HUES64 (cell line): ENCODE results near the gene PACRG.

ENCODE experiments used
- H3K27ac ChIP-seq: 2 replicates; pipeline ENCODE4 v1.7.0; 2013; ENCODE audit warnings: low read depth, low read length, inconsistent platforms
- H3K27me3 ChIP-seq: 2 replicates; pipeline ENCODE4 v1.6.1; 2013; ENCODE audit warnings: mild to moderate bottlenecking, low read length; ENCODE audit not compliant: insufficient read depth
- H3K36me3 ChIP-seq: 2 replicates; pipeline ENCODE4 v1.6.1; 2013; ENCODE audit warnings: mild to moderate bottlenecking, low read length; ENCODE audit not compliant: insufficient read depth
- H3K4me1 ChIP-seq: 2 replicates; pipeline ENCODE4 v1.6.1; 2013; ENCODE audit warnings: mild to moderate bottlenecking, low read length, moderate library complexity; ENCODE audit not compliant: insufficient read depth
- H3K4me3 ChIP-seq: 2 replicates; pipeline ENCODE4 v1.5.1; 2013; ENCODE audit warnings: mild to moderate bottlenecking, low read length, moderate library complexity
- H3K9ac ChIP-seq: 2 replicates; pipeline ENCODE4 v1.6.1; 2013; ENCODE audit warnings: mild to moderate bottlenecking, low read depth, low read length
- H3K9me3 ChIP-seq: 2 replicates; pipeline ENCODE4 v1.6.1; 2013; ENCODE audit warnings: low read depth, low read length; ENCODE audit not compliant: insufficient read depth
- WGBS: fragments of 150-250, 120-280 bp; methylation state at CpG from one replicate; pipeline ENCODE4 v1.1.7; 2013; ENCODE audit warnings: missing lambda C conversion rate; 5-methylcytosine and 5-hydroxymethylcytosine counted together

The PACRG gene

DNA sequence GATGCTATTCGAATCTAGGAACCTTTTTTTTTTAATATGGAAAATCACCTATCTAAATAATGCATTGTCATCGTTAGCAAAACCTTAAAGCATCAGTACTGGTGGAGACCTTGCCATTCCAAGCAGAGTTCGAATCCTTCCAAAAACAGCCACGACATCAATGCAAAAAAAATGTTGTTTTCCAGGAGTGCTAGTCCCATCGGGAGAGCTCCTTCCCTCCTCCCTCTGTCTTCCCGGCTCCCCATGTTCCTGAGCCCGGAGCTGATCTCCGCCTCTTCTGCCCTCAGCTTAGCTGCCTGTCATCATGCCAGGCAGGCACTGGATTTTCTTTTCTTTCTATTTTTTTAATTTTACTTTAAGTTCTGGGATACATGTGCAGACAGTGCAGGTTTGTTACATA lies 533.1 kb downstream of the PACRG start:
- Histone ChIP-seq H3K27ac (peak overlapping the region; percentile 98), H3K27me3 (peaks cover 14% of the 10 kb centered on the region), H3K9me3 (no peaks in the 10 kb centered on the region), H3K9ac (peak overlapping the region; percentile 28; the same call in 1 of the 2 replicates), H3K36me3 (no peaks in the 10 kb centered on the region), H3K4me1 (peaks cover 22% of the 10 kb centered on the region), H3K4me3 (peak overlapping the region; percentile 51)
- 3% methylated on average over 7 of the region's 8 CpGs for whole genome bisulfite sequencing

DNA sequence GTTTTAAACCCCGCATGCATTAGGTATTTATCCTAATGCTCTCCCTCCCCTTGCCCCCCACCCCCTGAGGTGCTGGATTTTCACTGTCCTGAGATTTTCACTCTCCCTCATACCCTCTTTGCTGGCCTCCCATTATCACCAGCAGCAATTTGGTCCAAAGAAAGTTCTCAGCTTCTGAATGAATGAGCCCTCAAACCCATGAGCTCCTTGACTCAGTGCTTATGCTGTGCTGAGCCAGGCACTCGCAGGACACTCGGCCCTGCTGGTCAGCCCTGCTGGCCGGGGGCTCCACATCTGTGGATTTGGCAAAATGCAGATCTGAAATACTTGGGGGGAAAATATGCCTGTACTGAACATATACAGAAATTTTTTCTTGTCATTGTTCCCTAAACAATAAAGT lies 533.6 kb downstream of the PACRG start:
- Histone ChIP-seq H3K9ac (no peak overlapping the region), H3K4me3 (peak overlapping the region; percentile 51)
- WGBS = 20% methylated on average over 4 of the region's 4 CpGs

DNA sequence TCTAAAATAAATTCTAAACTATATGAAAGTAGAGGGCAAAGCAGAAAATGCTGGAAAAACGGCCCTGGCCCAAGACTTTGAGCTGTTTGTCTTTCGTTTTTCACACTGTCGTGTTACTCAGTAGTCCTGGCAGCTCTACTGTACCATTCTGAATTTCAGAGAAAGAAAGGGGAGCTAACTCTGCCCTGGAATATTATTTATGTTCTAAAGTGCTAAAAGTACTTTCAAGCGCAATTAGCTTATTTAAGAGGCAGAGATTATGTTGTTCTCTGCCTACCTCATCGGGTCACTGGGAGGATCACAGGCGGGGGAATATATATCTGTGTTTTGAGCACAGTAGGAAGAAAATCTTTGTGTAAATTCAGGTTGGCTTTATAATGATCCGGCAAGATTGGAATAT lies 534.3 kb downstream of the PACRG start:
- Histone ChIP-seq H3K27ac (no peak overlapping the region), H3K27me3 (peaks cover 14% of the 10 kb centered on the region), H3K9me3 (no peaks in the 10 kb centered on the region), H3K36me3 (no peaks in the 10 kb centered on the region), H3K9ac (no peak overlapping the region), H3K4me3 (no peak overlapping the region), H3K4me1 (peaks cover 22% of the 10 kb centered on the region)
- WGBS = 68% methylated on average over 6 of the region's 7 CpGs

More for the DNA sequence above, 533.6 kb downstream of the PACRG start:
- peaks cover 22% of the 10 kb centered on the region for H3K4me1 ChIP-seq
- no peaks in the 10 kb centered on the region for H3K9me3 ChIP-seq
- no peaks in the 10 kb centered on the region for H3K36me3 ChIP-seq
- H3K27me3 ChIP-seq = peaks cover 14% of the 10 kb centered on the region
- H3K27ac ChIP-seq = peak overlapping the region; percentile 67; the same call in 1 of the 2 replicates

DNA sequence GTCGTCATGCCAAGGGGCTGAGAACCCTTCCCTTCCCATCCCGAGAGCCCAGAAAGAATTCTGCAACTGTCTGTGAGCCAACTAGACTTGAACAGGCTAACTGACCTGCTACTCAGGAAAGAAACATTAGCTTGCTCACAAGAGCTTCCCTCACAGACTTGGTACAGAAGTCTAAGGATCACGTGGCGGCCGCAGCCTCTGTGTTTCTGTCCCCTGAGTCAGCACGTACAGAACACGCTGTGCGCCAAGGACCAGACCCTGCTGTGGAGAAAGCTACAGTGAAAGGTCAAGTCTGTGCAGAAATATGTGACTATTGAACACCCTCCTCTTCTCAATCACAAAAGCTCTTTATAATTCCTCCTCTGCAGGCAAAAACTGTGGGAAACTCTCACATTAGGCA lies 535.4 kb downstream of the PACRG start:
- H3K9ac ChIP-seq = no peak overlapping the region
- H3K36me3 ChIP-seq = no peaks in the 10 kb centered on the region
- H3K27ac ChIP-seq = no peak overlapping the region
- H3K9me3 ChIP-seq = no peaks in the 10 kb centered on the region
- 92% methylated on average over 8 of the region's 8 CpGs for WGBS
- peaks cover 22% of the 10 kb centered on the region for H3K4me1 ChIP-seq
- H3K27me3 ChIP-seq = peaks cover 14% of the 10 kb centered on the region
- H3K4me3 ChIP-seq = no peak overlapping the region

DNA sequence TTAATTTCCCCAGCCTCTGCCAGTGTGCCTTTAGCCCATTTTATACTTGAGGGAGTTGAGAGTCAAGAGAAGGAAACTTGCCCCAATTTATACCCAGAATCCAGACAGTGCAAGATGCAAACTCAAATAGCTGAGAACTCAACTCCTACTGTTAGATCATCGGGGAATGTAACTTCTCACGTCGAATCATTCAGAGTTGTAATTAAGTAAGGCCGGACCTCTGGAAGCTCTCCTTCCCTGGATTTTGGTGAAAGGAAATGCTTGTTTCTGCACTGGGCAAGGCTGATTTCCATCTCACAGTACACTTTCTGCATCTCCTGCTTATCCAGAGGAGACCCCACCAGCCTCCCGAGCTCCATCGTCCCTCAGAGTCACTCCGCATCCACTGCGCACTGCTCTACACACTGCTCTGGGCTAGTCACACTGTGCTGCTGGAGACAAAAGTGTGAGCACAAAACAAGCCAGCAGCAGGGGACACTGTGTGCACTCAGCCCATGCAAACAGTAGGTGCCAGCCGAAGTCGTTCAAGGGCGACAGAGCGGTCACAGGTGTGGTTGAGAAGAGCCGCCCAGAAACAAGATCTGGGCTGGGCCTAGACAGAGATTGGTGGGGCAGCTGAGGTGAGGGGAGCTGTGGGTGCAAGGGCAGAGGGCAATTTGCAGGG lies 536.4 kb downstream of the PACRG start:
- H3K36me3 ChIP-seq = no peaks in the 10 kb centered on the region
- H3K9me3 ChIP-seq = no peaks in the 10 kb centered on the region
- H3K27me3 ChIP-seq = peaks cover 9% of the 10 kb centered on the region
- no peak overlapping the region for H3K9ac ChIP-seq
- WGBS = 84% methylated on average over 13 of the region's 13 CpGs
- peaks cover 22% of the 10 kb centered on the region for H3K4me1 ChIP-seq
- H3K4me3 ChIP-seq = no peak overlapping the region
- no peak overlapping the region for H3K27ac ChIP-seq

DNA sequence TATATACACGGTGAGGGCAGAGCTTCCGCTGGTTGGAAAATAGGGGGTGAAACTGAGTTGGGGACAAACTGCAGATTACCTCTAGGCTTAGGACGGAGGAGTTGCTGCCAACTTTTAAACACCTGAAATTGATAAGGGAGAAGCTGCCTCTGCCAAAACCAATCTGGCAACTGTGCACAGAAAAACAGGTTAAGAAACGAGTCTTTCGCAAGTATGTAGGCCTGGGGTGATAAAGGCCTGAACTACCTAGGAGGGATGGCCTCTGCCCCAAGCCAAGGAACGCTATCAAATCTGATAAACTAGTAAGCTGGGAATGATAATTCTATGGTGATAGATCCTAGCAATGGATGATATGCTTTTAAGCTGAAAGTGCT lies 536.9 kb downstream of the PACRG start:
- Histone ChIP-seq H3K27me3 (peaks cover 4% of the 10 kb centered on the region), H3K9me3 (no peaks in the 10 kb centered on the region), H3K4me3 (no peak overlapping the region), H3K36me3 (no peaks in the 10 kb centered on the region), H3K4me1 (peaks cover 18% of the 10 kb centered on the region), H3K9ac (no peak overlapping the region), H3K27ac (no peak overlapping the region)
- 88% methylated on average over 6 of the region's 6 CpGs for WGBS

DNA sequence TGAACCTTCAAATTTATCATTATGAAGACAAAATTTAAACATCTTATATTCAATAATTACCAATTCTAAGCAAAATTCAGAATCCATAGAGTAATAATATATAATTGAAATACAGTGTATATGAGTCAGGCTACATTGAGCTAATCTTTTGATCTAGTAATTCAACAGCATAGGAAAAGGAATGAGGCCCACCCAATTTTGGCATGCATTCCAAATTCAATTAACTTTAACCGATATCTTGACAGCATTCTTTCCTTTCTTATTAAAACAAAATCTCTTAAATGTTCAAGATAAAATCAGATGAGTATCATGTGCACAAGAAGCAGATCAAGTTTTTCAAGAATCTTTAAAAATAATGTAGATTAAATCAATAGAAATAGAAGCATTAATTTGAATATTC lies 553.9 kb downstream of the PACRG start:
- WGBS = 92% methylated on average over 1 of the region's 1 CpG
- Histone ChIP-seq H3K36me3 (no peaks in the 10 kb centered on the region), H3K9me3 (0 out of 2 replicates have a peak, but pooled peaks cover 3% of the 10 kb centered on the region), H3K27ac (no peak overlapping the region), H3K27me3 (no peaks in the 10 kb centered on the region), H3K4me1 (no peaks in the 10 kb centered on the region), H3K9ac (no peak overlapping the region), H3K4me3 (no peak overlapping the region)

DNA sequence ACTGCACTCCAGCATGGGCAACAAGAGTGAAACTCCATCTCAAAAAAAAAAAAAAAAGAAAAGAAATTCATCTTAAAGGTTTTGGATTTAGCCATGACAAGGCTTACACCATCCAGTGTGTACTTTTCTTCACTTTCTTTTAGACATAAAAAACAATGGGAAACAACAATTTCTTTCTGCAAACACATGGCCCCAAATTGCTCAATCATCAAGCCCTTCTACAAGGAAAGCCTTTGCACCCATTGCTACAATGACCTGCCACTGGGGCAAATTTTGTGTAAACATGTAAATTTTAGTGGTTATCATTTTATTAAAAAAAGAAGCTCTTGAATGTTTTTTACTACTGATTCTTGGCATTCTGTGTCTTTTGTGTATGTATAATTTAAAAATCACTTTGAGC lies 554.9 kb downstream of the PACRG start:
- Histone ChIP-seq H3K27ac (no peak overlapping the region), H3K9me3 (0 out of 2 replicates have a peak, but pooled peaks cover 3% of the 10 kb centered on the region)

DNA sequence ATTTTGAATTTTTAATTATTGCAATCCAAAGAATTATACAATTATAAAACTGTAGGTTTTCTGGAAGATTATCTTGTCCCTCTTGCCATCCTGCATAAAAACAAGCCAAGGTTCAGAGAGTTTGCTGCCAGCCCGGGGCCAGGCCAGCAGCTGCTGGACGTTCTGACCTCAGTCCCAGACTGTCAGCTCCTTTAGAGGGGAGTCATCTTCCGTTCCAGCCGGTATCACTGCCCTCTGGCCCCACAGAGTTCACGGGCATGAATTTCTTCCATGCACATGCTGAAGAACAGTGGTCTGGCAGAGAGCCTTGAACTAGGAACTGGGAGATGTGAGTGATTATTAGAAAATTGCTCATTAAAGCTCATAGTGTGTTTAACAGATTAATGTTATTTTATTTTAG lies 556.4 kb downstream of the PACRG start:
- H3K36me3 ChIP-seq = no peaks in the 10 kb centered on the region
- H3K4me3 ChIP-seq = no peak overlapping the region
- no peak overlapping the region for H3K27ac ChIP-seq
- 92% methylated on average over 5 of the region's 5 CpGs for WGBS
- H3K9me3 ChIP-seq = no peaks in the 10 kb centered on the region
- no peaks in the 10 kb centered on the region for H3K27me3 ChIP-seq
- H3K4me1 ChIP-seq = no peaks in the 10 kb centered on the region
- no peak overlapping the region for H3K9ac ChIP-seq

More for the DNA sequence above, 554.9 kb downstream of the PACRG start:
- Histone ChIP-seq H3K27me3 (no peaks in the 10 kb centered on the region), H3K4me1 (no peaks in the 10 kb centered on the region), H3K36me3 (no peaks in the 10 kb centered on the region), H3K4me3 (no peak overlapping the region), H3K9ac (no peak overlapping the region)

DNA sequence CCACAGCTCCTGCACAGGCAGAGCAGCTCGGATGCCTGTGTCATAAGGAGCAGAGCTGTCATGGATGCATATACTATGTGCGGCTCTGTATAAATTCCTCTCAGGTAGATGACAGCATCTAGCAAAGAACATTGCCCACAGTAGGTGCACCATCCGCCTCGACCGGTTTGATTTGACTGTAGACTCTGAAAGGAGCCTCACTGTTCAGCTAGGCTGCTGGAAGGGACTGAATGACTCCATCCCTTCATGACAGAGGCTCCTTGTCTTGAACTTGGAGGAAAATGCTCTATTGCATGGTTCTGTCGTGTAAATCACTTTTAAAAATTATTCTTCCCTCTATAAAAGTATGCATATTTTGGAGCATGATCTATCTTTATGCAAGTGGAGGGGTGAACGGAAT lies 557.9 kb downstream of the PACRG start:
- Histone ChIP-seq H3K27ac (no peak overlapping the region), H3K9ac (no peak overlapping the region), H3K36me3 (no peaks in the 10 kb centered on the region), H3K4me3 (no peak overlapping the region), H3K27me3 (no peaks in the 10 kb centered on the region), H3K9me3 (no peaks in the 10 kb centered on the region), H3K4me1 (no peaks in the 10 kb centered on the region)
- 93% methylated on average over 6 of the region's 7 CpGs for whole genome bisulfite sequencing

DNA sequence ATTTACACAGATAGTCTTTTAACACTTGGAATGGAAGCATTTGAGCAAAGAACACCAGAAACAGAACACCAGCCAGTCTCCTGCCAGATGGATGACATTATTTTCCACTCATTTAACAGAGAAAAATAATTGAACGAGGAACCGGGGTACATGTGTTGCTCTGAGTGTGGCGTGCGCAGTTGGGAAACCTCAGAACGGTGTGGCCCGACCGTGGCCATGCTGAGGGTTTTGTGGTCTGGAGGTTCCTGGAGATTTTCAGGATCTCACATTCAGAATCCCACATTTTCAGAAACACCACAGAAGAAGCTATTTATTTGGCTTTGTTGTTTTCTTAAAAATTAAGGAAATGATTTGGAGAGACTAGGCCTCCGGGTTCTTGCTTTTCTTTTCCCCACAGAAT lies 559.9 kb downstream of the PACRG start:
- no peak overlapping the region for H3K4me3 ChIP-seq
- H3K9me3 ChIP-seq = no peaks in the 10 kb centered on the region
- 96% methylated on average over 7 of the region's 8 CpGs for WGBS
- H3K4me1 ChIP-seq = no peaks in the 10 kb centered on the region
- no peaks in the 10 kb centered on the region for H3K27me3 ChIP-seq
- no peaks in the 10 kb centered on the region for H3K36me3 ChIP-seq
- no peak overlapping the region for H3K27ac ChIP-seq
- no peak overlapping the region for H3K9ac ChIP-seq

DNA sequence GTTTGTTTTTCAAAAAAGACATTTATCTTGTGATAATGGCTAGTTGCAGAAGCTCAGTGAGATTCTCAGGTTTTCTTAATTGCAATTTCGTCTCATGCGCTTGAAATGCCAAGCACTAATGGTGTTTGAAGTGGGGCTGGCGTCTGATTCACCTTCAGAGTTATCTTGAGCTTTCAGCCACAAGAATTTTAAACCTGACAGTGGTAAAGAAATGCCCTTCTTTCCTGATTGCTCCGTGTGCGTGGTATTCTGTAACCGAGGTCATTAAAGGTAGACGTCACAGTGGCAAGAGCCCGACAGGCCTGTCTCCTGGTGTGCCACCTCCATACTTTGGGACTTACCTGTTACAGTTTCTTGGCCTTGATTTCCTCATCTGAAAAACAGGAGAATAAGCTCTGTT lies 560.3 kb downstream of the PACRG start:
- no peaks in the 10 kb centered on the region for H3K4me1 ChIP-seq
- 95% methylated on average over 8 of the region's 8 CpGs for WGBS
- H3K9me3 ChIP-seq = no peaks in the 10 kb centered on the region
- H3K4me3 ChIP-seq = no peak overlapping the region
- no peaks in the 10 kb centered on the region for H3K36me3 ChIP-seq
- no peak overlapping the region for H3K9ac ChIP-seq
- no peaks in the 10 kb centered on the region for H3K27me3 ChIP-seq
- no peak overlapping the region for H3K27ac ChIP-seq
